Breast epithelium (tissue), 3 donors: ENCODE results near the gene RAB7A.

Source experiments
- CTCF ChIP-seq, 3 donors: fragments of 450-650 bp; IDR thresholded peaks; one replicate each; pipeline ENCODE4 v1.5.1; 2016 to 2017; ENCODE audit warnings: antibody characterized with exemption in 3 of 3, mild to moderate bottlenecking in 3 of 3, moderate library complexity in 3 of 3
- POLR2A ChIP-seq: fragments of 450-650 bp; IDR thresholded peaks from one replicate; pipeline ENCODE4 v1.6.1; 2016; ENCODE audit warnings: antibody characterized with exemption, mild to moderate bottlenecking, moderate library complexity
- POLR2AphosphoS5 ChIP-seq, 3 donors: sonication (generic); formaldehyde crosslinking; IDR thresholded peaks; one replicate each; pipeline ENCODE4 v1.6.1; 2017; ENCODE audit warnings: antibody characterized with exemption in 3 of 3

GRCh38 chr3:128714887-128715491, 11.0 kb upstream of the RAB7A start:
- TF ChIP-seq POLR2AphosphoS5 (IDR thresholded peaks at IDR 0.05) (no peak), CTCF (IDR thresholded peaks at IDR 0.05) (no peak), POLR2A (no peak)
